Duodenal mucosa (tissue), 2 donors: ENCODE measurements around the gene CERCAM.

ENCODE experiments used
- H3K27ac ChIP-seq: one replicate; pipeline ENCODE4 v1.7.0; 2013; ENCODE audit warnings: low read depth, low read length
- H3K27me3 ChIP-seq, 2 donors: one replicate each; pipeline ENCODE4 v1.7.0; 2013; ENCODE audit warnings: low read length in 2 of 2, control low read depth in 1 of 2; ENCODE audit not compliant: insufficient read depth in 2 of 2, control insufficient read depth in 1 of 2
- H3K36me3 ChIP-seq, 2 donors: one replicate each; pipeline ENCODE4 v1.7.0; 2013; ENCODE audit warnings: low read length in 2 of 2, control low read depth in 1 of 2; ENCODE audit not compliant: insufficient read depth in 2 of 2, control insufficient read depth in 1 of 2
- H3K4me1 ChIP-seq, 2 donors: one replicate each; pipeline ENCODE4 v1.7.0; 2013; ENCODE audit warnings: low read length in 2 of 2, control low read depth in 1 of 2; ENCODE audit not compliant: insufficient read depth in 2 of 2, control insufficient read depth in 1 of 2
- H3K4me3 ChIP-seq, 2 donors: one replicate each; pipeline ENCODE4 v1.7.0; 2013; ENCODE audit warnings: low read length in 2 of 2, low read depth in 1 of 2
- H3K9ac ChIP-seq, 2 donors: one replicate each; pipeline ENCODE4 v1.7.0; 2013; ENCODE audit warnings: low read length in 2 of 2, low read depth in 1 of 2
- H3K9me3 ChIP-seq, 2 donors: one replicate each; pipeline ENCODE4 v1.7.0; 2013; ENCODE audit warnings: low read length in 2 of 2, control low read depth in 1 of 2; ENCODE audit not compliant: control insufficient read depth in 1 of 2

CERCAM gene

DNA sequence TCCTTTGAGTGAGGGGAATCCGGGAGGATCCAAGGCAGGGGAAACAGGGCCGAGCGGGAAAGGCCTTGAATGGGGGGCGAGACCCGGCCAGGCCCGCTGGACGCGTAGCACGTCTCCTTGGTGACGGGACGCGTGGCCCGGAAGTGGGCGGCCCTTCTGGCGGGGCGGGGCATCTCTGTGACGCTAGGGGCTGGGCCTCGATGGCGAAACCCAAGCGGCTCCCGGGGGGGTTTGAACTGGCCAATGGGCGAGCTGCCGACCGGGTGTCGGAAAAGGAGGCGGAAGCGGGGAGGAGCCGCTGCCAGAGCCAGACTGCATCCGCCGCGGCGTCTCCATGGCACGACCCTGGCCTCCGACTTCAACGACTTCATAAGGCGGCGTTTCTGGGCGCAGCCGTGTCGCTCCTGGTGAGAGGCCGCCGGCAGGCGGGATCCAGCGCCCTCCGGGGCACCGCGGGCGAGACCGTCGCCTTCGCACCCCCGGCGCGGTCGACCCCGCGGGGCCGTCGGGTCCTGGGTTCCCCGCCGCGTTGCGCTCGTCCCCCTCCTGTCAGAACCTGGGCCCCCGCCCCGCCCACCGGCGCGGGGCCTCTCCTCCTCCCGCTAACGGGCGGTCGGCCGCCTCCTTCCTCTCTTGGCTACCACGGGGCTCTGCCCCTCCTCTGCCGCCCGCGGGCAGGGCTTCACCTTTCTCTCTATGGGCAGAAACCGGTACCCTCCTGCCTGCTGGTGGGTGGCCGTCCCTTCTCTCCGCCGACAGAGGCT, 35.4 kb downstream of the CERCAM start, which contains the start of gene ODF2:
TSS of gene ODF2 (plus strand) at position 158 of the 764 bp plus-strand sequence. CDS start at position 244, 86 bp downstream.
- peak within 1 kb of the TSS; percentile 54 to 74 for H3K9ac ChIP-seq
- H3K9me3 ChIP-seq, result no peaks in the 10 kb centered on the region
- peak within 1 kb of the TSS; percentile 81 to 91 for H3K4me3 ChIP-seq
- H3K36me3 ChIP-seq, result peaks cover 8 to 19% of the 10 kb centered on the region in 2 donors
- H3K27ac ChIP-seq, result peak within 1 kb of the TSS; percentile 62
- H3K27me3 ChIP-seq, result peaks cover 0 to 4% of the 10 kb centered on the region in 2 donors
- H3K4me1 ChIP-seq, result peaks cover 0 to 9% of the 10 kb centered on the region in 2 donors

DNA sequence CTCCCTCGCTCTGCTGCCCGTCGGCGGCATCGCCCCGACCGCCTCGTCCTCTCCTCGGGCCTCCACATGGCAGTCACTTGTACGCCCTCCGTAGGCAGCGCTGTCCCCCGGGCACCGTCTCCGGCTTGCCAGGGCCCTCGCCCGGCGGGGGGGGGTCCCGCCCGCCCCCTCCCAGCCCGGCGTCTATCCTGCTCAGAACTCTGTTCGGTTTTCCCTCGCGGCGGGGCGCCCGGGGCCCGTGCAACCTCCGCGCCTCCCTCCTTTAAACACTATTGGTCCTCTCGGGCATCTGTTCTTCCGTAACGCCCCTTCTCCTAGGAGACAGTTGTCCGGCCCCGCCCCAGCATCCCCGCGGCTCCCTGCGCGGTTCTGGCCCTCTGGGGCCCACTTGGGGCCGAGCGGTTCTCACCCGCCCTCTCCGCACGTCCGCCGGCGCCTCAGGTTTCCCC, 36.0 kb downstream of the CERCAM start:
- H3K27ac ChIP-seq, result peak overlapping the region; percentile 62
- peak overlapping the region; percentile 54 to 74 for H3K9ac ChIP-seq

DNA sequence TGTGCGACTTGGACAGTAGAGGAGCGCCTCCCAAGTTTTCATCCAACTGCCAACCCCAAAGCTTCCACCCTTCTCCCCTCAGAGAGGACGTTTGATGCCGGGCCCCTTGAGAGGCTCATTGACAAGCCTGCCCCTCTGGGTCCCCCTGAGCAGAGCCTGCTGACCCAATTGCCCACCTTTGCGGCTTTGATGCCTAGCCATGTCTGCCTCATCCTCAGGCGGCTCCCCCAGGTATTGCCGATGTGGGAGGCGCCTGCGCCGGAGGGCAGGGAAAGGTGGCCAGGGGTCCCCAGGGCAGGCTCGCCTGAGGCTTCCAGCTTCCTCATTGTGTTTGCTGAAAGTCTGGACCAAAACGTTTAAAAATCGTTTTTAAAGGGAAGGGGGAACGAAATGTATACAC, 36.5 kb downstream of the CERCAM start:
- Histone ChIP-seq H3K27ac (no peak overlapping the region), H3K9me3 (no peaks in the 10 kb centered on the region), H3K4me1 (peaks cover 0 to 9% of the 10 kb centered on the region in 2 donors), H3K4me3 (peak overlapping the region; percentile 81 to 91), H3K36me3 (peaks cover 10 to 21% of the 10 kb centered on the region in 2 donors), H3K9ac (no peak overlapping the region), H3K27me3 (no peaks in the 10 kb centered on the region)

More for the DNA sequence above, 36.0 kb downstream of the CERCAM start:
- Histone ChIP-seq H3K27me3 (peaks cover 0 to 4% of the 10 kb centered on the region in 2 donors), H3K9me3 (no peaks in the 10 kb centered on the region), H3K36me3 (peaks cover 10 to 21% of the 10 kb centered on the region in 2 donors), H3K4me1 (peaks cover 0 to 9% of the 10 kb centered on the region in 2 donors), H3K4me3 (peak overlapping the region; percentile 81 to 91)

GRCh38 chr9:128459011-128459410, 38.4 kb downstream of the CERCAM start:
- no peak overlapping the region for H3K9ac ChIP-seq
- H3K27me3 ChIP-seq, result no peaks in the 10 kb centered on the region
- H3K4me1 ChIP-seq, result peaks cover 0 to 9% of the 10 kb centered on the region in 2 donors
- no peak overlapping the region for H3K4me3 ChIP-seq
- no peaks in the 10 kb centered on the region for H3K9me3 ChIP-seq
- peaks cover 13 to 30% of the 10 kb centered on the region in 2 donors for H3K36me3 ChIP-seq
- no peak overlapping the region for H3K27ac ChIP-seq

DNA sequence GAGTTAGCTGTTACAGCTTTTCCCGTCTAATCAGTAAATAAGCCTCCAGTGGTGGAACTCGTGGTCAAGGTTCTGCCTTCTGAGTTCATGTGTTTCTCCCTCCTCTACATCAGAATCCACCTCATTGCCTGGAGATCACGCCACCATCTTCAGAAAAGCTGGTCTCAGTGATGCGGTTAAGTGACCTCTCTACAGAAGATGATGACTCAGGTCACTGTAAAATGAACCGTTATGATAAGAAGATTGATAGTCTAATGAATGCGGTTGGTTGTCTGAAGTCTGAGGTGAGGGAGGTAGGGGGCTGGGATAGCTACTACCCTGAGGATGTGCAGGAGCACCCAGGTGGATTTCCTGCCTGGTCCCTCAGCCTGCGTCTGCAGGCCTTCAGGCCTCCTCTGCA, 48.4 kb downstream of the CERCAM start:
- Histone ChIP-seq H3K36me3 (peaks cover 7 to 18% of the 10 kb centered on the region in 2 donors), H3K4me3 (no peak overlapping the region), H3K9ac (no peak overlapping the region), H3K4me1 (no peaks in the 10 kb centered on the region), H3K9me3 (no peaks in the 10 kb centered on the region), H3K27me3 (no peaks in the 10 kb centered on the region), H3K27ac (no peak overlapping the region)

DNA sequence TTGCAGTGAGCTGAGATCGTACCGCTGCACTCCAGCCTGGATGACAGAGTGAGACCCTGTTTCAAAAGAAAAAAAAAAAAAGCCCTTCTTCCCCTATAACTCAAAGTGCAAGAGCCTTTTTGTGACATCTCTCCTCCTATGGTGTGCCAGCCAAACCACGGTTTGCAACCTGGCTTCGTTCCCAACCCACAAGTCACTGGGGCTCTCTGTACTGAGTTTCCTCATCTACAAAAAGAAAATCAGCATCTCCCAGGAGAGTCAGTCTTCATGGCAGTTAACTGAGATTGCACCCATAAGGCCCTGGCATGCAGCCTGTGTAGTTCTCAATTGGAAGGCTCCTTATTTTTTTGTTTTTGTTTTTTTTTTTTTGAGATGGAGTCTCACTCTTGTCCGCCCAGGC, 49.9 kb downstream of the CERCAM start:
- Histone ChIP-seq H3K27ac (no peak overlapping the region), H3K9me3 (no peaks in the 10 kb centered on the region), H3K4me1 (no peaks in the 10 kb centered on the region), H3K9ac (no peak overlapping the region), H3K4me3 (no peak overlapping the region), H3K36me3 (peaks cover 7 to 24% of the 10 kb centered on the region in 2 donors), H3K27me3 (no peaks in the 10 kb centered on the region)

DNA sequence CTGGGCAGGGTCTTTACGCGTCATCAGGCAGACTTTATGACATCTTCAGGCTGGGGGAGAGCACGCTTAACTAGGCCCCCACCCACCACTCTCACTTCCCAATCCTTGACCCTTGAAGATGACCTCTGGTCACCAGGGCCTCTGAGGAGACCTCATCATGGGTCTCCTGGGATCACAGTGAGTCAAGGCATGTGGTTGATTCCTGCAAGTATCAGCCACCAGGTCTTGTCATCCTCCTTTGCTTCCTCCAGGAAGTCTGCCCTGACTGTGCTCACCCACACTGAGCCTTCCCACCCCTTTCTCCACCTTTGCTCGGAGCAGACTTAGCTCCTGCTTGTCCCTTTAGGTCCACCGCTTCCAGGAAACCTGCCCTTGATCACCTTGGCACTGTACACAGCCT, 52.4 kb downstream of the CERCAM start:
- H3K9ac ChIP-seq, result no peak overlapping the region
- H3K27me3 ChIP-seq, result no peaks in the 10 kb centered on the region
- no peak overlapping the region for H3K27ac ChIP-seq
- no peaks in the 10 kb centered on the region for H3K9me3 ChIP-seq
- H3K4me3 ChIP-seq, result no peak overlapping the region
- no peaks in the 10 kb centered on the region for H3K4me1 ChIP-seq
- H3K36me3 ChIP-seq, result peaks cover 7 to 31% of the 10 kb centered on the region in 2 donors

GRCh38 chr9:128475867-128476266, 55.2 kb downstream of the CERCAM start:
- Histone ChIP-seq H3K27me3 (no peaks in the 10 kb centered on the region), H3K36me3 (peaks cover 10 to 37% of the 10 kb centered on the region in 2 donors), H3K4me1 (no peaks in the 10 kb centered on the region)

DNA sequence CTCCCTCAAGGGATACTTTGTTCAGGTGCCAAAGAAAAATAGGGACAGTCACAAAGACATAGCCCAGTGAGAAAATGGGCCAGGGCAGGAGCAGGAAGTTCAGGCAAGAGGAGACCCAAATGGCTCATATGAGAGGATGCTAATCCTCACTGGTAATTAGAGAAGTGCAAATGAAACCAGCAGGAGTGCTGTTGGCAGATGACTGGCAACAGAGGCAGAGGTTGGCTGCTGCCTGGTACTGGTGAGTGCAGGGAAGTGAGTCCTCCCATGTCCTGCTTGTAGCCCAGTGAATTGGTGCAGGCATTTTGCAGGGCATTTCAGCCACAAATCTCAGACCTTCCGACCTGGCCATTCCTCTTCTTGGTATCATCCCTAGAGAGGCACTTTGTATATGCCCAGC, 58.6 kb downstream of the CERCAM start:
- no peak overlapping the region for H3K9ac ChIP-seq
- no peaks in the 10 kb centered on the region for H3K4me1 ChIP-seq
- no peak overlapping the region for H3K4me3 ChIP-seq
- H3K9me3 ChIP-seq, result no peaks in the 10 kb centered on the region
- peaks cover 13 to 46% of the 10 kb centered on the region in 2 donors for H3K36me3 ChIP-seq
- H3K27me3 ChIP-seq, result no peaks in the 10 kb centered on the region
- H3K27ac ChIP-seq, result no peak overlapping the region

More at GRCh38 chr9:128475867-128476266, 55.2 kb downstream of the CERCAM start:
- H3K27ac ChIP-seq, result no peak overlapping the region
- H3K4me3 ChIP-seq, result no peak overlapping the region
- H3K9me3 ChIP-seq, result no peaks in the 10 kb centered on the region
- no peak overlapping the region for H3K9ac ChIP-seq

- Histone ChIP-seq H3K9me3 (no peaks in the 10 kb centered on the region), H3K27me3 (no peaks in the 10 kb centered on the region), H3K27ac (no peak overlapping the region), H3K36me3 (peaks cover 22 to 58% of the 10 kb centered on the region in 2 donors), H3K4me3 (no peak overlapping the region), H3K9ac (no peak overlapping the region), H3K4me1 (no peaks in the 10 kb centered on the region)
Measured at GRCh38 chr9:128481561-128481960, 60.9 kb downstream of the CERCAM start.
